SK-N-SH treated with all-trans-retinoic acid at 6 μM for 48 hours (cell line): ENCODE results near the gene ENPP3.

Experiments
- ATAC-seq: fragments of 200-7000 bp; cut with Tn5 transposase; 3 replicates; pipeline ENCODE4 v1.9.1; 2020; ENCODE audit warnings: mild to moderate bottlenecking, moderate library complexity
- ARNTL ChIP-seq: fragments of 450-650 bp; formaldehyde crosslinking; IDR thresholded peaks from 2 replicates; pipeline ENCODE4 v1.5.0; 2020; ENCODE audit warnings: low read depth, mild to moderate bottlenecking, moderate library complexity, borderline replicate concordance
- BACH2 ChIP-seq: fragments of 250-450 bp; sonication (Bioruptor Pico); IDR thresholded peaks from 2 replicates; pipeline ENCODE4 v1.9.0; 2021; ENCODE audit warnings: mild to moderate bottlenecking, borderline replicate concordance
- CREB5 ChIP-seq: fragments of 250-450 bp; sonication (Bioruptor Pico); IDR thresholded peaks from 2 replicates; pipeline ENCODE4 v1.5.1; 2020; ENCODE audit warnings: low read depth, mild to moderate bottlenecking, moderate library complexity
- CSDC2 ChIP-seq: fragments of 250-450 bp; sonication (Bioruptor Pico); IDR thresholded peaks from 2 replicates; pipeline ENCODE4 v1.5.0; 2020; ENCODE audit warnings: mild to moderate bottlenecking, moderate library complexity
- CSRNP3 ChIP-seq: fragments of 250-450 bp; sonication (Bioruptor Pico); IDR thresholded peaks from 2 replicates; pipeline ENCODE4 v1.5.1; 2021; ENCODE audit warnings: mild to moderate bottlenecking, moderate library complexity
- ESRRG ChIP-seq: fragments of 250-450 bp; sonication (Bioruptor Pico); IDR thresholded peaks from 2 replicates; pipeline ENCODE4 v1.6.1; 2021; ENCODE audit warnings: mild to moderate bottlenecking
- GLIS3 ChIP-seq: fragments of 250-450 bp; sonication (Bioruptor Pico); IDR thresholded peaks from 2 replicates; pipeline ENCODE4 v1.5.0; 2020; ENCODE audit warnings: mild to moderate bottlenecking, moderate library complexity
- ISL1 ChIP-seq: fragments of 250-450 bp; sonication (Bioruptor Pico); IDR thresholded peaks from 2 replicates; pipeline ENCODE4 v2.1.2; 2022; ENCODE audit warnings: mild to moderate bottlenecking, moderate library complexity
- OSR1 ChIP-seq: fragments of 250-450 bp; sonication (Bioruptor Pico); IDR thresholded peaks from 2 replicates; pipeline ENCODE4 v1.8.0; 2022; ENCODE audit warnings: moderate library complexity, mild to moderate bottlenecking, inconsistent platforms
- PATZ1 ChIP-seq: fragments of 250-450 bp; sonication (Bioruptor Pico); IDR thresholded peaks from 2 replicates; pipeline ENCODE4 v1.8.0; 2020; ENCODE audit warnings: mild to moderate bottlenecking, moderate library complexity, borderline replicate concordance
- PPARA ChIP-seq: fragments of 250-450 bp; sonication (Bioruptor Pico); IDR thresholded peaks from 2 replicates; pipeline ENCODE4 v1.5.0; 2020; ENCODE audit warnings: mild to moderate bottlenecking, borderline replicate concordance
- TCF4 ChIP-seq: fragments of 250-450 bp; sonication (Bioruptor Pico); IDR thresholded peaks from 2 replicates; pipeline ENCODE4 v1.8.0; 2021; ENCODE audit warnings: mild to moderate bottlenecking, moderate library complexity, borderline replicate concordance
- TOX ChIP-seq: fragments of 250-450 bp; sonication (Bioruptor Pico); IDR thresholded peaks from 2 replicates; pipeline ENCODE4 v1.8.0; 2021; ENCODE audit warnings: mild to moderate bottlenecking, moderate library complexity, borderline replicate concordance
- TSHZ2 ChIP-seq: fragments of 250-450 bp; sonication (Bioruptor Pico); IDR thresholded peaks from 2 replicates; pipeline ENCODE4 v1.5.0; 2020; ENCODE audit warnings: mild to moderate bottlenecking, moderate library complexity
- ZC3H10 ChIP-seq: fragments of 250-450 bp; sonication (Bioruptor Pico); IDR thresholded peaks from 2 replicates; pipeline ENCODE4 v1.5.1; 2021; ENCODE audit warnings: mild to moderate bottlenecking, moderate library complexity
- ZFP3 ChIP-seq: fragments of 250-450 bp; sonication (Bioruptor Pico); IDR thresholded peaks from 2 replicates; pipeline ENCODE4 v1.5.0; 2020; ENCODE audit warnings: mild to moderate bottlenecking, moderate library complexity
- ZNF565 ChIP-seq: fragments of 450-650 bp; formaldehyde crosslinking; conservative IDR thresholded peaks from 2 replicates; pipeline ENCODE4 v1.5.0; 2020; ENCODE audit warnings: low read depth, mild to moderate bottlenecking, moderate library complexity
- ZNF70 ChIP-seq: fragments of 450-650 bp; formaldehyde crosslinking; IDR thresholded peaks from 2 replicates; pipeline ENCODE4 v1.5.0; 2020; ENCODE audit warnings: mild to moderate bottlenecking, moderate library complexity
- ZNF8 ChIP-seq: fragments of 450-650 bp; formaldehyde crosslinking; IDR thresholded peaks from 2 replicates; pipeline ENCODE4 v1.5.0; 2020; ENCODE audit warnings: mild to moderate bottlenecking, moderate library complexity
- TF ChIP-seq, protein P1 (sequence below): fragments of 250-450 bp; sonication (Bioruptor Pico); IDR thresholded peaks from 2 replicates; pipeline ENCODE4 v1.8.0; 2021; ENCODE audit warnings: low read depth, mild to moderate bottlenecking, moderate library complexity, borderline replicate concordance

Gene ENPP3

GRCh38 chr6:131615275-131615674 lies 21.8 kb upstream of the ENPP3 start:
- ATAC-seq: no peak

DNA sequence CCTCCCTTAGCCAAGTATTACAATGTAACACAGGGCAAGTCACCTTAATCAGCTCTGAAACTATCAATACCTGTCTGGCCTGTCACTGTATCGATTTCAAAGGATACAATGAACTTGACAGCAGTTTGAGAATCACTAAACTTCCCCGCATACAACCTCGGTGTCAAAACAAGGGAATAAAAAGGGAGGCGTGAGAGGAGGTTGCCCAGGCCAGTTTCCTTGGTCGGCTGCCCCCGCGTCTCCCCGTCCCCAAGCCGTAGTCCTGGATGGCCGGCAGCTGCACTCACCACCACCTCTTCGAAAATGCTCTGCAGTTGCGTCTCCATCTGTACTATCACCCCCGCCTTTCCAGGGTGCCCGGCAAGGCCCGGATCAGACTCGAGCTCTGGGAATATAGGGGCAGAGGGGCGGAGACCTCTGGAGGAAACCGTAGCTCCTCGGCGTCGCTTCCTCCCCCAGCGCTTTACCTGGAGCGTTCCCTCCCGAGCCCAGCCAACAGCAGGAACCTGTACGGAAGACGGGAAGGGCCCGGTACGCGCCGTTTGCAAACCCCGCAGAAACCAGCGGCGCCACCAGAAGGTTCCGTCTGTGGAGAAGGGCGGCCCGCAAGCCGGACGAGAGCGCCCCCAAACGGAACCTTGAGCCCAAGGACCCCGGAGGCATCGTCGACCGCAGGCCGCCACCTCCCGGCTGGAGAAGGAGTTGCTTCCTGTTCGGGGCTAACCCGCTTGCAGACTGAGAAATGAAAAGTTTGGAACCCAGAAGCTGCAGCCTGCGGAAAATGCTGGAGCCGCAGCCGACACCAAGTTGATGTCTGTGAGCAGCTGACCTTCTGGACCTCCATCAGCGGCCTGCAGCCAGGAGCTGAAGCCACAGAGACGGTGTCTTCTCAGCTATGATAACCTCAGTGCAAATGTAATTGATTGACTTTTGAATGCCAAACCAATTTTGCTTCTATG lies 9.1 kb upstream of the ENPP3 start, which contains the start of gene MED23:
TSS of gene MED23 (minus strand) at position 519 of the 959 bp plus-strand sequence. CDS start at position 326, 193 bp downstream.
- TF ChIP-seq CSDC2 (CRISPR knock-in tag): peak; percentile 64; the same call in 1 of the 2 replicates
- no peak for TF ChIP-seq ZNF565 (CRISPR knock-in tag)
- peak; percentile 81 for TF ChIP-seq TSHZ2 (CRISPR knock-in tag)
- TF ChIP-seq, protein P1, sequence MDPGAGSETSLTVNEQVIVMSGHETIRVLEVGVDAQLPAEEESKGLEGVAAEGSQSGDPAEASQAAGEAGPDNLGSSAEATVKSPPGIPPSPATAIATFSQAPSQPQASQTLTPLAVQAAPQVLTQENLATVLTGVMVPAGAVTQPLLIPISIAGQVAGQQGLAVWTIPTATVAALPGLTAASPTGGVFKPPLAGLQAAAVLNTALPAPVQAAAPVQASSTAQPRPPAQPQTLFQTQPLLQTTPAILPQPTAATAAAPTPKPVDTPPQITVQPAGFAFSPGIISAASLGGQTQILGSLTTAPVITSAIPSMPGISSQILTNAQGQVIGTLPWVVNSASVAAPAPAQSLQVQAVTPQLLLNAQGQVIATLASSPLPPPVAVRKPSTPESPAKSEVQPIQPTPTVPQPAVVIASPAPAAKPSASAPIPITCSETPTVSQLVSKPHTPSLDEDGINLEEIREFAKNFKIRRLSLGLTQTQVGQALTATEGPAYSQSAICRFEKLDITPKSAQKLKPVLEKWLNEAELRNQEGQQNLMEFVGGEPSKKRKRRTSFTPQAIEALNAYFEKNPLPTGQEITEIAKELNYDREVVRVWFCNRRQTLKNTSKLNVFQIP: 0 out of 2 replicates have a peak, but pooled peaks have one; percentile 65
- peak; percentile 59; the same call in 1 of the 2 replicates for TF ChIP-seq ZFP3

More at GRCh38 chr6:131615275-131615674, 21.8 kb upstream of the ENPP3 start:
- no peak for TF ChIP-seq CSRNP3 (CRISPR knock-in tag)
- no peak for TF ChIP-seq ZFP3
- no peak for TF ChIP-seq ISL1 (CRISPR knock-in tag)
- no peak for TF ChIP-seq TOX (CRISPR knock-in tag)
- TF ChIP-seq PATZ1: no peak
- no peak for TF ChIP-seq PPARA

GRCh38 chr6:131628726-131629125 lies 8.4 kb upstream of the ENPP3 start:
- TF ChIP-seq GLIS3 (CRISPR knock-in tag) (no peak), TOX (CRISPR knock-in tag) (no peak), ISL1 (CRISPR knock-in tag) (no peak)
- ATAC-seq: no peak

More for the DNA sequence above, 9.1 kb upstream of the ENPP3 start, which contains the start of gene MED23:
- ATAC-seq: peak; percentile 99

- ATAC-seq: no peak
- TF ChIP-seq OSR1 (no peak), TCF4 (CRISPR knock-in tag) (no peak), ZC3H10 (no peak), TOX (CRISPR knock-in tag) (no peak), ZNF70 (CRISPR knock-in tag) (no peak), ZFP3 (no peak), PPARA (no peak), ZNF8 (CRISPR knock-in tag) (no peak), ARNTL (CRISPR knock-in tag) (no peak), CSDC2 (CRISPR knock-in tag) (no peak), BACH2 (no peak), PATZ1 (no peak), CSRNP3 (CRISPR knock-in tag) (no peak), CREB5 (CRISPR knock-in tag) (no peak), ESRRG (CRISPR knock-in tag) (no peak), ZNF565 (CRISPR knock-in tag) (no peak)
Measured at GRCh38 chr6:131629651-131630050, 7.5 kb upstream of the ENPP3 start.
